Testis (tissue), 2 donors: ENCODE measurements around the gene IGSF21.
A peak's percentile ranks its signal among the peaks of the same experiment; 100 is the strongest.

Experiments used
- CTCF ChIP-seq, 3 experiments: fragments of 450-650 bp in 2 of 3; fragments of 200-600 bp in 1 of 3; sonication (generic) in 1 of 3; IDR thresholded peaks; one replicate each; pipeline ENCODE4 v1.5.1; 2016 to 2019; ENCODE audit warnings: antibody characterized with exemption in 3 of 3, mild to moderate bottlenecking in 2 of 3, moderate library complexity in 1 of 3
- POLR2A ChIP-seq: fragments of 450-650 bp; IDR thresholded peaks from one replicate; pipeline ENCODE4 v1.6.1; 2017; ENCODE audit warnings: antibody characterized with exemption, mild to moderate bottlenecking, moderate library complexity

- peak in 1 of 3 experiments; percentile 30 for TF ChIP-seq CTCF (IDR thresholded peaks at IDR 0.05)
- no peak for TF ChIP-seq POLR2A
Measured at GRCh38 chr1:18324246-18324645, 216.6 kb downstream of the IGSF21 start.
